SK-N-SH treated with all-trans-retinoic acid at 6 μM for 48 hours (cell line): ENCODE results near the gene PID1.

ENCODE experiments used
- ATAC-seq: fragments of 200-7000 bp; cut with Tn5 transposase; 3 replicates; pipeline ENCODE4 v1.9.1; 2020; ENCODE audit warnings: mild to moderate bottlenecking, moderate library complexity
- ARNTL ChIP-seq: fragments of 450-650 bp; formaldehyde crosslinking; IDR thresholded peaks from 2 replicates; pipeline ENCODE4 v1.5.0; 2020; ENCODE audit warnings: low read depth, mild to moderate bottlenecking, moderate library complexity, borderline replicate concordance
- BACH2 ChIP-seq: fragments of 250-450 bp; sonication (Bioruptor Pico); IDR thresholded peaks from 2 replicates; pipeline ENCODE4 v1.9.0; 2021; ENCODE audit warnings: mild to moderate bottlenecking, borderline replicate concordance
- CSDC2 ChIP-seq: fragments of 250-450 bp; sonication (Bioruptor Pico); IDR thresholded peaks from 2 replicates; pipeline ENCODE4 v1.5.0; 2020; ENCODE audit warnings: mild to moderate bottlenecking, moderate library complexity
- ESRRG ChIP-seq: fragments of 250-450 bp; sonication (Bioruptor Pico); IDR thresholded peaks from 2 replicates; pipeline ENCODE4 v1.6.1; 2021; ENCODE audit warnings: mild to moderate bottlenecking
- GLIS3 ChIP-seq: fragments of 250-450 bp; sonication (Bioruptor Pico); IDR thresholded peaks from 2 replicates; pipeline ENCODE4 v1.5.0; 2020; ENCODE audit warnings: mild to moderate bottlenecking, moderate library complexity
- ISL1 ChIP-seq: fragments of 250-450 bp; sonication (Bioruptor Pico); IDR thresholded peaks from 2 replicates; pipeline ENCODE4 v2.1.2; 2022; ENCODE audit warnings: mild to moderate bottlenecking, moderate library complexity
- OSR1 ChIP-seq: fragments of 250-450 bp; sonication (Bioruptor Pico); IDR thresholded peaks from 2 replicates; pipeline ENCODE4 v1.8.0; 2022; ENCODE audit warnings: moderate library complexity, mild to moderate bottlenecking, inconsistent platforms
- PATZ1 ChIP-seq: fragments of 250-450 bp; sonication (Bioruptor Pico); IDR thresholded peaks from 2 replicates; pipeline ENCODE4 v1.8.0; 2020; ENCODE audit warnings: mild to moderate bottlenecking, moderate library complexity, borderline replicate concordance
- PPARA ChIP-seq: fragments of 250-450 bp; sonication (Bioruptor Pico); IDR thresholded peaks from 2 replicates; pipeline ENCODE4 v1.5.0; 2020; ENCODE audit warnings: mild to moderate bottlenecking, borderline replicate concordance
- RARB ChIP-seq: fragments of 250-450 bp; sonication (Bioruptor Pico); IDR thresholded peaks from 2 replicates; pipeline ENCODE4 v1.8.0; 2021; ENCODE audit warnings: mild to moderate bottlenecking, moderate library complexity
- SNAI2 ChIP-seq: fragments of 250-450 bp; sonication (Bioruptor Pico); IDR thresholded peaks from 2 replicates; pipeline ENCODE4 v1.5.0; 2020; ENCODE audit warnings: mild to moderate bottlenecking, moderate library complexity
- TOX ChIP-seq: fragments of 250-450 bp; sonication (Bioruptor Pico); IDR thresholded peaks from 2 replicates; pipeline ENCODE4 v1.8.0; 2021; ENCODE audit warnings: mild to moderate bottlenecking, moderate library complexity, borderline replicate concordance
- ZC3H10 ChIP-seq: fragments of 250-450 bp; sonication (Bioruptor Pico); IDR thresholded peaks from 2 replicates; pipeline ENCODE4 v1.5.1; 2021; ENCODE audit warnings: mild to moderate bottlenecking, moderate library complexity
- ZFP3 ChIP-seq: fragments of 250-450 bp; sonication (Bioruptor Pico); IDR thresholded peaks from 2 replicates; pipeline ENCODE4 v1.5.0; 2020; ENCODE audit warnings: mild to moderate bottlenecking, moderate library complexity
- ZFP30 ChIP-seq: fragments of 450-650 bp; formaldehyde crosslinking; IDR thresholded peaks from 2 replicates; pipeline ENCODE4 v1.5.0; 2022; ENCODE audit warnings: mild to moderate bottlenecking, moderate library complexity
- ZNF565 ChIP-seq: fragments of 450-650 bp; formaldehyde crosslinking; conservative IDR thresholded peaks from 2 replicates; pipeline ENCODE4 v1.5.0; 2020; ENCODE audit warnings: low read depth, mild to moderate bottlenecking, moderate library complexity
- ZNF70 ChIP-seq: fragments of 450-650 bp; formaldehyde crosslinking; IDR thresholded peaks from 2 replicates; pipeline ENCODE4 v1.5.0; 2020; ENCODE audit warnings: mild to moderate bottlenecking, moderate library complexity
- ZNF8 ChIP-seq: fragments of 450-650 bp; formaldehyde crosslinking; IDR thresholded peaks from 2 replicates; pipeline ENCODE4 v1.5.0; 2020; ENCODE audit warnings: mild to moderate bottlenecking, moderate library complexity
- TF ChIP-seq, protein P1 (sequence below): fragments of 250-450 bp; sonication (Bioruptor Pico); IDR thresholded peaks from 2 replicates; pipeline ENCODE4 v1.5.0; 2020; ENCODE audit warnings: mild to moderate bottlenecking, moderate library complexity
- TF ChIP-seq, protein P2 (sequence below): fragments of 250-450 bp; sonication (Bioruptor Pico); IDR thresholded peaks from 2 replicates; pipeline ENCODE4 v1.8.0; 2021; ENCODE audit warnings: low read depth, mild to moderate bottlenecking, moderate library complexity, borderline replicate concordance
- TF ChIP-seq, protein P3 (sequence below): fragments of 250-450 bp; sonication (Bioruptor Pico); IDR thresholded peaks from 2 replicates; pipeline ENCODE4 v1.5.1; 2021; ENCODE audit warnings: mild to moderate bottlenecking, moderate library complexity

PID1 gene

GRCh38 chr2:229205704-229206103 lies 65.4 kb downstream of the PID1 start:
- TF ChIP-seq BACH2 (CRISPR knock-in tag) = no peak
- TF ChIP-seq TOX (CRISPR knock-in tag) = no peak
- TF ChIP-seq ZNF70 = no peak
- TF ChIP-seq PATZ1 (CRISPR knock-in tag) = no peak
- TF ChIP-seq SNAI2 (CRISPR knock-in tag) = no peak
- no peak for TF ChIP-seq RARB (CRISPR knock-in tag)
- ATAC-seq = no peak

GRCh38 chr2:229202646-229203045 lies 68.4 kb downstream of the PID1 start:
- TF ChIP-seq PATZ1 (CRISPR knock-in tag) (no peak), RARB (CRISPR knock-in tag) (no peak), CSDC2 (CRISPR knock-in tag) (no peak), ZNF8 (no peak), ZFP30 (CRISPR knock-in tag) (no peak), ISL1 (CRISPR knock-in tag) (no peak), PPARA (CRISPR knock-in tag) (no peak), ZFP3 (CRISPR knock-in tag) (no peak), ESRRG (CRISPR knock-in tag) (no peak), SNAI2 (CRISPR knock-in tag) (no peak), ZNF70 (no peak), ARNTL (CRISPR knock-in tag) (no peak), OSR1 (CRISPR knock-in tag) (no peak), BACH2 (CRISPR knock-in tag) (no peak), GLIS3 (CRISPR knock-in tag) (no peak), ZNF565 (CRISPR knock-in tag) (no peak)
- TF ChIP-seq, protein P1, sequence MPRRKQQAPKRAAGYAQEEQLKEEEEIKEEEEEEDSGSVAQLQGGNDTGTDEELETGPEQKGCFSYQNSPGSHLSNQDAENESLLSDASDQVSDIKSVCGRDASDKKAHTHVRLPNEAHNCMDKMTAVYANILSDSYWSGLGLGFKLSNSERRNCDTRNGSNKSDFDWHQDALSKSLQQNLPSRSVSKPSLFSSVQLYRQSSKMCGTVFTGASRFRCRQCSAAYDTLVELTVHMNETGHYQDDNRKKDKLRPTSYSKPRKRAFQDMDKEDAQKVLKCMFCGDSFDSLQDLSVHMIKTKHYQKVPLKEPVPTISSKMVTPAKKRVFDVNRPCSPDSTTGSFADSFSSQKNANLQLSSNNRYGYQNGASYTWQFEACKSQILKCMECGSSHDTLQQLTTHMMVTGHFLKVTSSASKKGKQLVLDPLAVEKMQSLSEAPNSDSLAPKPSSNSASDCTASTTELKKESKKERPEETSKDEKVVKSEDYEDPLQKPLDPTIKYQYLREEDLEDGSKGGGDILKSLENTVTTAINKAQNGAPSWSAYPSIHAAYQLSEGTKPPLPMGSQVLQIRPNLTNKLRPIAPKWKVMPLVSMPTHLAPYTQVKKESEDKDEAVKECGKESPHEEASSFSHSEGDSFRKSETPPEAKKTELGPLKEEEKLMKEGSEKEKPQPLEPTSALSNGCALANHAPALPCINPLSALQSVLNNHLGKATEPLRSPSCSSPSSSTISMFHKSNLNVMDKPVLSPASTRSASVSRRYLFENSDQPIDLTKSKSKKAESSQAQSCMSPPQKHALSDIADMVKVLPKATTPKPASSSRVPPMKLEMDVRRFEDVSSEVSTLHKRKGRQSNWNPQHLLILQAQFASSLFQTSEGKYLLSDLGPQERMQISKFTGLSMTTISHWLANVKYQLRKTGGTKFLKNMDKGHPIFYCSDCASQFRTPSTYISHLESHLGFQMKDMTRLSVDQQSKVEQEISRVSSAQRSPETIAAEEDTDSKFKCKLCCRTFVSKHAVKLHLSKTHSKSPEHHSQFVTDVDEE (CRISPR knock-in tag) = no peak
- TF ChIP-seq, protein P2, sequence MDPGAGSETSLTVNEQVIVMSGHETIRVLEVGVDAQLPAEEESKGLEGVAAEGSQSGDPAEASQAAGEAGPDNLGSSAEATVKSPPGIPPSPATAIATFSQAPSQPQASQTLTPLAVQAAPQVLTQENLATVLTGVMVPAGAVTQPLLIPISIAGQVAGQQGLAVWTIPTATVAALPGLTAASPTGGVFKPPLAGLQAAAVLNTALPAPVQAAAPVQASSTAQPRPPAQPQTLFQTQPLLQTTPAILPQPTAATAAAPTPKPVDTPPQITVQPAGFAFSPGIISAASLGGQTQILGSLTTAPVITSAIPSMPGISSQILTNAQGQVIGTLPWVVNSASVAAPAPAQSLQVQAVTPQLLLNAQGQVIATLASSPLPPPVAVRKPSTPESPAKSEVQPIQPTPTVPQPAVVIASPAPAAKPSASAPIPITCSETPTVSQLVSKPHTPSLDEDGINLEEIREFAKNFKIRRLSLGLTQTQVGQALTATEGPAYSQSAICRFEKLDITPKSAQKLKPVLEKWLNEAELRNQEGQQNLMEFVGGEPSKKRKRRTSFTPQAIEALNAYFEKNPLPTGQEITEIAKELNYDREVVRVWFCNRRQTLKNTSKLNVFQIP = no peak
- TF ChIP-seq, protein P3, sequence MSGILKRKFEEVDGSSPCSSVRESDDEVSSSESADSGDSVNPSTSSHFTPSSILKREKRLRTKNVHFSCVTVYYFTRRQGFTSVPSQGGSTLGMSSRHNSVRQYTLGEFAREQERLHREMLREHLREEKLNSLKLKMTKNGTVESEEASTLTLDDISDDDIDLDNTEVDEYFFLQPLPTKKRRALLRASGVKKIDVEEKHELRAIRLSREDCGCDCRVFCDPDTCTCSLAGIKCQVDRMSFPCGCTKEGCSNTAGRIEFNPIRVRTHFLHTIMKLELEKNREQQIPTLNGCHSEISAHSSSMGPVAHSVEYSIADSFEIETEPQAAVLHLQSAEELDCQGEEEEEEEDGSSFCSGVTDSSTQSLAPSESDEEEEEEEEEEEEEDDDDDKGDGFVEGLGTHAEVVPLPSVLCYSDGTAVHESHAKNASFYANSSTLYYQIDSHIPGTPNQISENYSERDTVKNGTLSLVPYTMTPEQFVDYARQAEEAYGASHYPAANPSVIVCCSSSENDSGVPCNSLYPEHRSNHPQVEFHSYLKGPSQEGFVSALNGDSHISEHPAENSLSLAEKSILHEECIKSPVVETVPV = no peak
- TF ChIP-seq, all 23 proteins: peak for 0
- no peak for ATAC-seq

DNA sequence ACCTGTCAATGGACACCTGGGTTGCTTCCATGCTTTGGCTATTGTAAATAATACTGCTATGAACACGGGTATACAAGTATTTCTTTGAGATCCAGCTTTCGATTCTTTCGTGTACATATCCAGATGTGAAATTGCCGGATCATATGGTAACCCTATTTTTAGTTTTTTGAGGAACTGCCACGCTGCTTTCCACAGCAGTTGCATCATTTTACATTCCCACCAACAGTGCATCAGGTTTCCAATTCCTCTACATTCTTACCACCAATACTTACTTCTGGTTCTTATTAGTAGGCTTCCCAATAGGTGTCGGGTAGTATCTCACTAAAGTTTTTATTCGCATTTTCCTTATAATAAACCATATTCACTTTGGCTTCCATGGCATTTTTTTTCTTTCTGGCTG lies 69.6 kb downstream of the PID1 start:
- ATAC-seq = no peak
- no peak for TF ChIP-seq ZC3H10 (CRISPR knock-in tag)
- TF ChIP-seq, all 23 proteins: peak for 0
